Type B pancreatic cell (in vitro differentiated cells): ENCODE measurements around the gene PRKN. TPM values are rescaled to one million over a fixed set of nuclear protein-coding genes. Genes with fewer than 3 reads are reported as not detected.

ENCODE experiments used
- DNase-seq: peaks from one replicate; pipeline ENCODE4 v3.0.0; 2021; ENCODE audit warnings: mixed read lengths; ENCODE audit not compliant: unreplicated experiment; ENCODE audit errors: extremely low spot score
- H3K27ac Mint-ChIP-seq: 2 replicates; pipeline ENCODE4 v1.8.0; 2021; ENCODE audit warnings: mild to moderate bottlenecking, mixed read lengths
- H3K27me3 Mint-ChIP-seq: 2 replicates; pipeline ENCODE4 v1.8.0; 2021; ENCODE audit warnings: mixed read lengths
- H3K36me3 Mint-ChIP-seq: 2 replicates; pipeline ENCODE4 v1.8.0; 2021; ENCODE audit warnings: mixed read lengths
- H3K4me1 Mint-ChIP-seq: one replicate; pipeline ENCODE4 v1.8.0; 2021; ENCODE audit warnings: mixed read lengths; ENCODE audit not compliant: unreplicated experiment
- H3K4me3 Mint-ChIP-seq: 2 replicates; pipeline ENCODE4 v1.8.0; 2021; ENCODE audit warnings: mild to moderate bottlenecking, mixed read lengths
- H3K9me3 Mint-ChIP-seq: 2 replicates; pipeline ENCODE4 v1.8.0; 2021; ENCODE audit warnings: mixed read lengths
- CTCF ChIP-seq: fragments of 200-600 bp; sonication (generic); conservative IDR thresholded peaks from 2 replicates; pipeline ENCODE4 v1.5.0; 2021; ENCODE audit warnings: antibody characterized with exemption, mild to moderate bottlenecking
- total RNA-seq: library from RNA; stranded (reverse); gene quantifications from 2 replicates; pipeline ENCODE4 v1.2.1, GENCODE V29; 2021; ENCODE audit warnings: low replicate concordance

The PRKN gene
- total RNA-seq, 1 donor from 2014 or later, result 6.2 TPM

DNA sequence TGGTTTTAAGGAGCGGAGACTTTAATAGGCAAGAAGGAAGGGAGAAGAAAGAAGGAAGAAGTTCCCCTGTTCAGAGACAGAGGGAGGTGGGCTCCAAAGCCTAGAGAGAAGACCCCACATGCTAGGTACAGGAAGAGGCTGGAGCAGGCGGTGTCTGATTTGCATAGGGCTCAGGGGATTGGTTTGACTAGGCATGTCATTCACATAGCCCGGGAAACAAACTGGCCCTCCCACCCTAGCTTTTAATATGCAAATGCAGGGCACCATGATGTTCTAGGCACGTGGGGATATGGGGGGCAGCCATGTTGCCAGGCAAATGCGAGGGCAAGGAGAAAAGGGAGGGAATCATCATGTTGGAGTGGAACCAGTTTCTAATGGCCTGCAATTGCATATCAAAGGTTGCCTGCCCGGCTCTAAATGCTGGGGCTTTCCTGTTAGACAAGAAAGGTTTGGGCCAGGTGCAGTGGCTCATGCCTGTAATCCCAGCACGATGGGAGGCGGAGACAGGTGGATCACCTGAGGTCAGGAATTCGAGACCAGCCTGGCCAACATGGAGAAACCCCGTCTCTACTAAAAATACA is 1419.4 kb downstream of the PRKN start:
- no peaks in the 10 kb centered on the region for H3K36me3 Mint-ChIP-seq

DNA sequence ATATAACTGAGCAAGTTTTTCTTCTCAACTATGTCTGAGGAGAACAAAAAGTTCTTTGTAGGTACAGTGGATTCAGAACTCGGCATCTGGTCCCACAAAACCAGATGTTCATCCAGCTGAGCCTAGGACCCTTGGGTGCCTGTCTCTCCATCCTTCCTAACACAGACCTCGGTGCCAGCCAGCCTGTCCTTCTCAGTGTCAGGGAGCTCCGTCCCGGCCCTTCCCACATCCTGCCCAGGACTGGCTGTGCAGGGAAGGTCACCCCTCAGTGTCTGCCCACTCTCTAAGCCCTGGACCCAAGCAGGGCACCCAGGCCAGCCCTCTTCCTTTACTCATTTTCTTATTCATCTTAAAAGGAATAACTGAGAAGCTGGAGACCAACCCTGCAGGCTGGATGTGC is 1421.7 kb downstream of the PRKN start:
- no peaks in the 10 kb centered on the region for H3K36me3 Mint-ChIP-seq
- H3K4me3 Mint-ChIP-seq, result no peak overlapping the region
- no peaks in the 10 kb centered on the region for H3K4me1 Mint-ChIP-seq
- no peak overlapping the region for H3K27ac Mint-ChIP-seq
- no peaks in the 10 kb centered on the region for H3K27me3 Mint-ChIP-seq
- DNase-seq, result no peak
- peaks cover 4% of the 10 kb centered on the region for H3K9me3 Mint-ChIP-seq
- TF ChIP-seq CTCF, result no peak

More for the DNA sequence above, 1419.4 kb downstream of the PRKN start:
- Mint-ChIP-seq H3K27ac (no peak overlapping the region), H3K4me3 (no peak overlapping the region), H3K27me3 (no peaks in the 10 kb centered on the region), H3K4me1 (no peaks in the 10 kb centered on the region), H3K9me3 (peaks cover 4% of the 10 kb centered on the region)
- no peak for TF ChIP-seq CTCF
- DNase-seq, result no peak

- no peaks in the 10 kb centered on the region for H3K27me3 Mint-ChIP-seq
- H3K36me3 Mint-ChIP-seq, result no peaks in the 10 kb centered on the region
- H3K9me3 Mint-ChIP-seq, result peaks cover 4% of the 10 kb centered on the region
- H3K4me1 Mint-ChIP-seq, result no peaks in the 10 kb centered on the region
- no peak overlapping the region for H3K27ac Mint-ChIP-seq
- H3K4me3 Mint-ChIP-seq, result no peak overlapping the region
- DNase-seq, result no peak
- no peak for TF ChIP-seq CTCF
Measured at GRCh38 chr6:161303628-161304340, 1423.8 kb downstream of the PRKN start.

GRCh38 chr6:161302949-161303348 is 1424.6 kb downstream of the PRKN start:
- Mint-ChIP-seq H3K27me3 (no peaks in the 10 kb centered on the region), H3K27ac (no peak overlapping the region), H3K4me1 (no peaks in the 10 kb centered on the region), H3K9me3 (peaks cover 4% of the 10 kb centered on the region), H3K4me3 (no peak overlapping the region), H3K36me3 (no peaks in the 10 kb centered on the region)
- DNase-seq, result no peak
- no peak for TF ChIP-seq CTCF

GRCh38 chr6:161301338-161301737 is 1426.2 kb downstream of the PRKN start:
- no peak for TF ChIP-seq CTCF
- H3K9me3 Mint-ChIP-seq, result peaks cover 4% of the 10 kb centered on the region
- no peaks in the 10 kb centered on the region for H3K27me3 Mint-ChIP-seq
- no peak for DNase-seq
- H3K4me1 Mint-ChIP-seq, result no peaks in the 10 kb centered on the region
- H3K36me3 Mint-ChIP-seq, result no peaks in the 10 kb centered on the region
- H3K4me3 Mint-ChIP-seq, result no peak overlapping the region
- H3K27ac Mint-ChIP-seq, result no peak overlapping the region
